Hematopoietic multipotent progenitor cell treated with erythropoietin and hydrocortisone succinate and interleukin-3 and kit ligand, for 15 days (in vitro differentiated cells): ENCODE measurements around the gene FUT3.
"Not testable (repeated sequence)": the region's sequence is repeated elsewhere in the genome, so short reads cannot be mapped to it uniquely, and the experiment has no call there.

ENCODE experiments used
- DNase-seq: peaks from one replicate; pipeline ENCODE4 v3.0.0-alpha.2; 2015; ENCODE audit warnings: low spot score

The FUT3 gene

DNA sequence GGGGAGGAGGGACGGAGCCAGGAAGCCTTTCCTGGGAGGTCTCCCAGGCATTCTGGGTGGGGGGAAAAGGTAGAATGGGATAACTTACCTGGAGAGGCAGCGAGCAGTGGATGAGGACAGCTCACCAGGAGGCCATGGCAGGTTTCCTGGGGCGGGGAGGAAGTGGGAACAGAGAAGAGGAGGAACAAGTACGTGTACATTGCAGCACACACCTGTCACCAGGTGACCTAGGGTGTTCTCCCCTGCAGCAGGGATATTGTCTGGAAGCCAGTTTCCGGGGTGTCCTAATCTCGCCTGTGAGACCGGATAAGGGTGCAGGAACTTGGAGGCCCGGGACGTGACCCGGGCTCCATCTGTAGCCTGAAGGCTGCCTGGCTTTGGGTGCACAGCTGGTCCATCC, at the start of gene FUT3:
FUT3 (minus strand) TSS at position 148 of the 400 bp plus-strand sequence.
- DNase-seq, result no peak

GRCh38 chr19:5900976-5901375, 49.7 kb upstream of the FUT3 start:
- no peak for DNase-seq

- no peak for DNase-seq
Observed at GRCh38 chr19:5899728-5900526, 48.7 kb upstream of the FUT3 start.

GRCh38 chr19:5897189-5897969, 46.1 kb upstream of the FUT3 start:
- DNase-seq, result no peak

- DNase-seq, result no peak
Observed at GRCh38 chr19:5896365-5897076, 45.3 kb upstream of the FUT3 start.

GRCh38 chr19:5895890-5896289, 44.6 kb upstream of the FUT3 start:
- DNase-seq, result no peak

DNA sequence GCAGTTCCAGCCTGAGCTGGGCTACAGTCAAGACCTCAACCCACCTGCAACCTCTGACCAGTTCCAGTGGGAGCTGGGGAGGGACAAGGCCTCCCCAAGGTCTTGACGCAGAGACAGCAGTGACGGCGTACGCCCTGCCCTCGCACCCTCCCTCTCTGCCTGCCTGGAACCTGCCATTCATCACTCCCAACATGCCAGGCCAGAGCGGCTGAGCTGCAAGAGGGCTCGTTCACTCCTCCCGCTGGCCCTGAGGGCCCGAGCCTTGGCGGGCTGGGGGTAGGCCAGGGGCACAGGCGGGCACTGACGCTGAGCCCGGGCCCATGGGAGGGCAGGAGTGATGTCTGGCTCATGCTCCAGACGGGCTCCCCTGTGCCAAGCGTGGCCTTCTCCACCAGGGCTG, 44.2 kb upstream of the FUT3 start:
- DNase-seq, result no peak

DNA sequence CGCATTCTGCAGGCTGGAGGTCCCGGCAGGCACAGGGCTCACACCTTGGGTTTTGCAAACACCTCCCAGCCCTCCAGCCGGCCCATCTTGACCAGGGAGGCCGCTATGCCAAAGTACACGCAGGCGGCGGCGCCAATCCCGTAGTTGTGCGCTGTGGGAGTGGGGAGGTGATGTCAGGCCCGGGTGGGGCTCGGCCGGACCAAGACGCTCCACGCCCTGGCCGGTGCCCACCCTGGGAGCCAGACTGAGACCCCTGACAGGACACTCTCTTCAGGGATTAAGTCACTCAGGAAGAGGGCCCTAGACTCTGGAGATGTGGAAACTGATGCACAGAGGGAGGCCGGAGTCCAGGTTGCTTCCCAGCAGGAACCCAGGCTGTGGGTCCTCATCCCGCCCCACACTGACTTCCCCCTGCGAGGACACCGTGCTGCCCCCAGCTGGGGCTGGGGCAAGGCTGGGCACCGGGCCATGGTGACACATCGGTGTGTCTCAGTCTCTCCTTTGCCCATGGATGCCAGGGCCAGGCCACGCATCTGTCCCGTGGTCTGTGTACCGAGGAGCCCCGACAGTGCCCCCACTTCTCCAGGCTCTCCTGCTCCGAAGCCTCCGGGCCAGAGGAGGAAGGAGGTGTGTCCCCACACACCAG, 43.6 kb upstream of the FUT3 start:
- peak; percentile 25 for DNase-seq

DNA sequence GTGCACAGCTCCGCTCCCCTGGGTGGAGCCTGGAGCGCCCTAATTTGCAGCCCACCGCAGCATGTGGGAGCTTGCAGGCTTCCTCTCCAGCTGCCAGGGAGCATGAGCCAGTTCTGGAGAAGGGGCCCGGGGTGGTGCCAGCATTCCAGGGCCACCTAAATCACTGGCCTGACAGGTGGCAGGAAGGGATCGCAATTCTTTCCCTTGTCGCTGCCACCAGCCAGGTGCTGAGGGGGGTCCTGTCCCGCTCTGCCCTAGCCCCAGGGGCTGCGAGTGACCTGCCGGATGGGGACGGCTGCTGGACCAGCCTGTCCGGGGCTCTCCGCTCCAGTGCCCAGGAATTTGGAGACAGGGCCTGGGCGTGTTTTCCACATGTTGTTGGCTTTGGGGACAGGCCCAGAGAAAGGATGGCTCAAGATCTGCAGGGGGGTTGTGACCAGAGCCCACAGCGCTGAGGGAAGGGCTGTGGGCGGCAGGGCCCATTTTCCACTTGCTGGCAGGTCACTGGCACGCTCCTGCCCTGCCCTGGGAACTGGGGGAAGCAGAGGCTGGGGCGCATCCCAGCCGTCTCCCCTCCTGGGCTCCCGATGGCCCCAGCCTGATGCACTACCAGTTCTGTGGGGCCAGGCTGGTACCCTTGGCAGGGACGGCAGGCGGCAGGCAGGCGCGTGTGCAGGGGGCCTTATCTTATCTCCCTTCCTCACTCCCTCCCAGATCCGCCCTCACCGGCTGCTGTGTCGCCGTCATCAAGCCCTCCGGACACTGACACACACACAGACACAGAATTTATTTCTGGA, 42.9 kb upstream of the FUT3 start:
- peak; percentile 85 for DNase-seq

- DNase-seq, result no peak
Observed at GRCh38 chr19:5893296-5893903, 42.2 kb upstream of the FUT3 start.

GRCh38 chr19:5892772-5893275, 41.6 kb upstream of the FUT3 start:
- DNase-seq, result no peak

- DNase-seq, result peak; percentile 33
Observed at GRCh38 chr19:5891938-5892771, 40.9 kb upstream of the FUT3 start.

GRCh38 chr19:5891572-5891937, 40.3 kb upstream of the FUT3 start:
- DNase-seq, result no peak

- DNase-seq, result no peak
Observed at GRCh38 chr19:5890099-5890498, 38.9 kb upstream of the FUT3 start.

- DNase-seq, result no peak
Observed at GRCh38 chr19:5889288-5889971, 38.2 kb upstream of the FUT3 start.

- not testable (repeated sequence) for DNase-seq
Observed at GRCh38 chr19:5884065-5884811, 33.0 kb upstream of the FUT3 start.

DNA sequence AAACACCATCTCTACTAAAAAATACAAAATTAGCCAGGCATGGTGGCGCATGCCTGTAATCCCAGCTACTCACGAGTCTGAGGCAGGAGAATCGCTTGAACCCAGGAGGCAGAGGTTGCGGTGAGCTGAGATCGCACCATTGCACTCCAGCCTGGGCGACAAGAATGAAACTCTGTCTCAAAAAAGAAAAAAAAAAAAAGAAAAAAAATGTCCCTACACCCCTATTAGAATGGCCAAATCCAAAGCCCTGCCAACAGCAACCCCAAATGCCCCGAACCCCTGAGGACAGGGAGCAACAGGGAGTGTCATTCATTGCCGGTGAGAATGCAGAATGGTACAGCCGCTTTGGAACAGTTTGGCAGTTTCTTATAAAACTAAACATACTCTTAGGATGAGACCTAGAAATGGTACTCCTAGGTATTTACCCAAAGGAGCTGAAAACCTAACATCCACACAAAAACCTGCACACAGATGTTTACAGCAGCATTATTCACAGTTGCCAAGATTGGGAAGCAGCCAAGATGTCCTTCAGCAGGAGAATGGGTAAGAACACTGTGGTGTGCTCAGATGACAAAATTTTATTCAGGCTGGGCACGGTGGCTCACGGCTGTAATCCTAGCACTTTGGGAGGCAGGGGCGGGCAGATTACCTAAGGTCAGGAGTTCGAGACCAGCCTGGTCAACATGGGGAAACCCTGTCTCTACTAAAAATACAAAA, 32.1 kb upstream of the FUT3 start:
- DNase-seq, result not testable (repeated sequence)

GRCh38 chr19:5882421-5882968, 31.2 kb upstream of the FUT3 start:
- no peak for DNase-seq
